Measurements from ENCODE around the gene PCDHGC3. TPM values are rescaled to one million over a fixed set of nuclear protein-coding genes. Genes with fewer than 3 reads are reported as not detected.

PCDHGC3 gene
- total and polyA plus RNA-seq, 7 donors: 7.3 to 25.2 (median 10.4) TPM

- peak; percentile 39 to 68 (median 62) for ATAC-seq
- peak overlapping the region; percentile 73 for H3K27ac ChIP-seq
- peak overlapping the region; percentile 40 for H3K4me3 ChIP-seq
- intact Hi-C loops (cut with DNase I): no loop called here
- H3K27me3 ChIP-seq (ENCODE audit: insufficient read depth in 3 of 3, low read length in 2 of 3): no peaks in the 10 kb centered on the region
- DNase-seq: peak; percentile 83 to 89
- peaks cover 6 to 18% of the 10 kb centered on the region in 2 donors for H3K36me3 ChIP-seq (ENCODE audit: insufficient read depth in 1 of 2, low read depth in 1 of 2)
- no peak for TF ChIP-seq CTCF (IDR thresholded peaks at IDR 0.05)
- peaks cover 39% of the 10 kb centered on the region for H3K4me1 ChIP-seq
- H3K9me3 ChIP-seq: no peaks in the 10 kb centered on the region
- WGBS, 3 donors: 33 to 35% (median 33%) methylated on average over 22 to 23 of the region's 23 CpGs
These were observed 33.2 kb downstream of the PCDHGC3 start for GRCh38 chr5:141508798-141509611.

GRCh38 chr5:141510160-141510559 lies 34.4 kb downstream of the PCDHGC3 start:
- Histone ChIP-seq H3K4me1 (peaks cover 51% of the 10 kb centered on the region), H3K27me3 (ENCODE audit: insufficient read depth in 3 of 3, low read length in 2 of 3) (no peaks in the 10 kb centered on the region), H3K4me3 (no peak overlapping the region), H3K36me3 (ENCODE audit: insufficient read depth in 1 of 2, low read depth in 1 of 2) (peaks cover 6 to 18% of the 10 kb centered on the region in 2 donors), H3K27ac (peak overlapping the region; percentile 38), H3K9me3 (no peaks in the 10 kb centered on the region)
- TF ChIP-seq CTCF (IDR thresholded peaks at IDR 0.05): no peak
- DNase-seq (no peak), ATAC-seq (no peak)
- 72 to 79% (median 75%) methylated on average over 9 of the region's 9 CpGs for WGBS, 3 donors
- intact Hi-C loops (cut with DNase I): loop anchor here in 1 of 2 donors (5.0 kb wide), 2 partner anchors 33 to 78 kb away; partner anchors contain the start of genes PCDHGA12 and PCDHGC3

GRCh38 chr5:141510850-141511601 lies 35.3 kb downstream of the PCDHGC3 start:
- peaks cover 6 to 23% of the 10 kb centered on the region in 2 donors for H3K36me3 ChIP-seq (ENCODE audit: insufficient read depth in 1 of 2, low read depth in 1 of 2)
- no peak for TF ChIP-seq CTCF (IDR thresholded peaks at IDR 0.05)
- DNase-seq (no peak), ATAC-seq (no peak)
- peaks cover 60% of the 10 kb centered on the region for H3K4me1 ChIP-seq
- no peaks in the 10 kb centered on the region for H3K27me3 ChIP-seq (ENCODE audit: insufficient read depth in 3 of 3, low read length in 2 of 3)
- intact Hi-C loops (cut with DNase I): loop anchor here in 1 of 2 donors (5.0 kb wide), 2 partner anchors 34 to 79 kb away; partner anchors contain the start of genes PCDHGA12 and PCDHGC3
- WGBS, 3 donors: 83 to 88% (median 85%) methylated on average over 13 to 14 of the region's 14 CpGs
- H3K4me3 ChIP-seq: no peak overlapping the region
- no peaks in the 10 kb centered on the region for H3K9me3 ChIP-seq
- peak overlapping the region; percentile 38 for H3K27ac ChIP-seq

- 60 to 67% (median 61%) methylated on average over 3 to 4 of the region's 4 CpGs for WGBS, 3 donors
- H3K27me3 ChIP-seq (ENCODE audit: insufficient read depth in 3 of 3, low read length in 2 of 3): no peaks in the 10 kb centered on the region
- DNase-seq (no peak), ATAC-seq (no peak)
- H3K27ac ChIP-seq: peak overlapping the region; percentile 90
- TF ChIP-seq CTCF (IDR thresholded peaks at IDR 0.05): no peak
- H3K4me1 ChIP-seq: peaks cover 64% of the 10 kb centered on the region
- H3K36me3 ChIP-seq (ENCODE audit: insufficient read depth in 1 of 2, low read depth in 1 of 2): peaks cover 6 to 31% of the 10 kb centered on the region in 2 donors
- no peak overlapping the region for H3K4me3 ChIP-seq
- no peaks in the 10 kb centered on the region for H3K9me3 ChIP-seq
- intact Hi-C loops (cut with DNase I): loop anchor here in 1 of 2 donors (5.0 kb wide), 2 partner anchors 35 to 80 kb away; partner anchors contain the start of genes PCDHGA12 and PCDHGC3
These were observed 36.1 kb downstream of the PCDHGC3 start for GRCh38 chr5:141511771-141512325.

Data from psoas muscle (tissue), 8 donors.